A673 (cell line): Measurements from ENCODE around the gene TRIM16.
"Not testable (repeated sequence)": the region's sequence is repeated elsewhere in the genome, so short reads cannot be mapped to it uniquely, and the experiment has no call there.

Experiments
- EZH2 ChIP-seq: fragments of 200-600 bp; sonication (generic); IDR thresholded peaks from 2 replicates; pipeline ENCODE4 v1.6.1; 2017; ENCODE audit warnings: borderline replicate concordance, low read depth, mild to moderate bottlenecking, mixed read lengths, antibody characterized with exemption, low read length; ENCODE audit not compliant: poor library complexity, severe bottlenecking
- TF ChIP-seq, protein P1 (sequence below): fragments of 300-800, 200-600 bp; sonication (generic); conservative IDR thresholded peaks from 2 replicates; pipeline ENCODE4 v1.5.1; 2017; ENCODE audit warnings: low read depth, mild to moderate bottlenecking, antibody characterized with exemption, low read length, moderate library complexity, mixed read lengths

DNA sequence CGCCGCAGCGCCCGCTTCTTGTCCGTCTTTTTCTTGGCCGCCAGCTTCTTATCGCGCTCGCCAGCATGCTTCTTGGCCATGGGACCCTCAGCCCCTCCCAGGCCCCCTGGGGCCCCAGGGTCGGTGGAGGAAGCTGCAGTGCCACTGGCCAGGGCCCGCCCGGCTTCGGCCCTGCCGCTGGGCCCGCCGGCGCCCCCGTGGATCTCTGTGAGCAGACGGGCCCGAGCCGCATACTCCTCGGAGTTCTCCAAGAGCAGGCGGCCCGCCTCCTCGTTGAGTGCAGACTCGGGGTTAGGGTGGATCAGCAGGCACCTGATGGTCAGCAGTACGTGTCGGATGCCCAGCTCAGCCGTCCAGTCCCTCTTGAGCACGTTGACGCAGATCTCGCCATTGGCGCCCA lies 20.1 kb upstream of the TRIM16 start:
- TF ChIP-seq, protein P1, sequence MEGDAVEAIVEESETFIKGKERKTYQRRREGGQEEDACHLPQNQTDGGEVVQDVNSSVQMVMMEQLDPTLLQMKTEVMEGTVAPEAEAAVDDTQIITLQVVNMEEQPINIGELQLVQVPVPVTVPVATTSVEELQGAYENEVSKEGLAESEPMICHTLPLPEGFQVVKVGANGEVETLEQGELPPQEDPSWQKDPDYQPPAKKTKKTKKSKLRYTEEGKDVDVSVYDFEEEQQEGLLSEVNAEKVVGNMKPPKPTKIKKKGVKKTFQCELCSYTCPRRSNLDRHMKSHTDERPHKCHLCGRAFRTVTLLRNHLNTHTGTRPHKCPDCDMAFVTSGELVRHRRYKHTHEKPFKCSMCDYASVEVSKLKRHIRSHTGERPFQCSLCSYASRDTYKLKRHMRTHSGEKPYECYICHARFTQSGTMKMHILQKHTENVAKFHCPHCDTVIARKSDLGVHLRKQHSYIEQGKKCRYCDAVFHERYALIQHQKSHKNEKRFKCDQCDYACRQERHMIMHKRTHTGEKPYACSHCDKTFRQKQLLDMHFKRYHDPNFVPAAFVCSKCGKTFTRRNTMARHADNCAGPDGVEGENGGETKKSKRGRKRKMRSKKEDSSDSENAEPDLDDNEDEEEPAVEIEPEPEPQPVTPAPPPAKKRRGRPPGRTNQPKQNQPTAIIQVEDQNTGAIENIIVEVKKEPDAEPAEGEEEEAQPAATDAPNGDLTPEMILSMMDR, result not testable (repeated sequence)
- not testable (repeated sequence) for TF ChIP-seq EZH2
